Erythroblast (primary cell): ENCODE results near the gene MCF2L2.
"Not testable (repeated sequence)": the region's sequence is repeated elsewhere in the genome, so short reads cannot be mapped to it uniquely, and the experiment has no call there.

Source experiments
- DNase-seq, 2 experiments: peaks; one replicate each; lab custom pipeline; 2025; lab: John Stamatoyannopoulos, UW
- GATA1 ChIP-seq: IDR thresholded peaks from 2 replicates; pipeline ENCODE4 v1.6.1; 2011; ENCODE audit warnings: low read depth, mild to moderate bottlenecking, control low read depth, low read length, moderate library complexity
- POLR2A ChIP-seq: IDR thresholded peaks from 2 replicates; pipeline ENCODE4 v1.6.1; 2011; ENCODE audit warnings: mild to moderate bottlenecking, low read length

The MCF2L2 gene

DNA sequence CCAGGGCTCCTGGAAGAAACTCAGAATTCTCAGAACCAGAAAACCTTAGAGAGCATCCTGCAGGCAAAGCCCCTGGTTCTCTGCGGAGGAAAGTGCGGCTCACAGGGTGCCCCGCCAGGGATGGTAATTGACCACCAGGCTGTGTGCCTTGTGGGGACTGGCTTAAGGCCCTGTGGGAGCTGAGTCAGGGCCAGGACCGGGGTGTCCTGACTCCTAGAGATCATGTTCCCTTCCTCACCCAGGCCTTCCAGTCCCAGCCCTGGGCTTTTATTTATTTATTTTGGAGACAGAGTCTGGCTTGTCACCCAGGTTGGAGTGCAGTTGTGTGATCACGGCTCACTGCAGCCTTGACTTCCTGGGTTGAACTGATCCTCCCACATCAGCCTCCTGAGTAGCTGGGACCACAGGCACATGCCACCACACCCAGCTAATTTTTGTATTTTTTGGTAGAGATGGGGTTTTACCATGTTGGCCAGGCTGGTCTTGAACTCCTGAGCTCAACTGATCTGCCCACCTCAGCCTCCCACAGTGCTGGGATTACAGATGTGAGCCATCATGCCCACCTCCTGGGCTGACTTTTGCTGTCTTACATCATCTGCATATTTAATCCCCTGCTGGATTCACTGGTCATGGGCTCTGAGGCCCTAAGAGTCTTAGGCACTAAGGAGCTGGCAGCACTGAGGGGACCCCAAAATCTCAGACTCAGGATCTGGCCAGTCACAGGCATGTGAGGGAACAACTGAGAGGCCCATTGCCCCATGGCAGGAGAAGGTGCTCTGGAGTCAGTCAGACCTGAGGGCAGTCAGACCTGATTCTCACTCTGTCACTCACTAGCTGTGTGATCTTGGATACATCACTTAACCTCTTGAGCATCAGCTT lies 245.4 kb downstream of the MCF2L2 start:
- DNase-seq: no peak
- TF ChIP-seq GATA1: no peak
- TF ChIP-seq POLR2A: no peak

DNA sequence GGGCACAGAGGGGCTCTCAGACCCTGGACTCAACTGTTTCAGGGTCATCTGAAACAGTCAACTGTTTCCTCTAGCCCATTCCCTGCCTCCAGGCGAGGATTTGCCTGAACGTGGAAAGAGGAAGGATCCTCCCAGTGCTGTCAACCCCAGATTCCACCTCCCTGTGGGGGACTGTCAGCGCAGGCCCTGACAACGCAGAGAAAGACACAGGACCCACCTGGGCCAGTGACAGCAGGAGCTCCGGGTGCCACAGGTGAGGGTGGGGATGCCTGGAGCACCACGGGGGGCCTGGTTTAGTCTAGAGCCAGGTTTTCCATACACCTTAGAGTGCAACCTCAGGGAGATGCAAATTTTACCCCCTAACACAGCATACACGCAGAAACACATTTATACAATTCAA lies 246.3 kb downstream of the MCF2L2 start:
- no peak for DNase-seq
- TF ChIP-seq GATA1 (no peak), POLR2A (no peak)

DNA sequence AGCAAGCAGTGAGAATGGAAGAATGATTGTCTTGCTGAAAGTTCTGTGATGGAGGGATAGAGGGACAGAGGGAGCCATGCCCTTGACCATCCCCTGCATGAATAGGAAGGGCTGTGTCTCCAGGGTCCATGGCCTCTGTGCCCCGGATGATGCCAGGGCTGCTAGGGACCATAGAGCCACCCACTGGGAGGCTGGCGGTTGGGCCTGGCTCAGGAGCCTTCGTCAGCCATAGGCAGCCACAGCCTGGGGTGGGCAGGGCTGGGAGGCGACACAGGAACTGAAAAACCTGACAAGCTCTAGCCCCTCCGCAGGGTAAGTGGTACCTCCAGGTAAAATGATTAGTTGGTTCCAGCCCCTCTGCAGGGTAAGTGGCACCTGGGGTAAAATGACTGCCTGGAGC lies 246.8 kb downstream of the MCF2L2 start:
- no peak for DNase-seq
- TF ChIP-seq POLR2A (no peak), GATA1 (no peak)

DNA sequence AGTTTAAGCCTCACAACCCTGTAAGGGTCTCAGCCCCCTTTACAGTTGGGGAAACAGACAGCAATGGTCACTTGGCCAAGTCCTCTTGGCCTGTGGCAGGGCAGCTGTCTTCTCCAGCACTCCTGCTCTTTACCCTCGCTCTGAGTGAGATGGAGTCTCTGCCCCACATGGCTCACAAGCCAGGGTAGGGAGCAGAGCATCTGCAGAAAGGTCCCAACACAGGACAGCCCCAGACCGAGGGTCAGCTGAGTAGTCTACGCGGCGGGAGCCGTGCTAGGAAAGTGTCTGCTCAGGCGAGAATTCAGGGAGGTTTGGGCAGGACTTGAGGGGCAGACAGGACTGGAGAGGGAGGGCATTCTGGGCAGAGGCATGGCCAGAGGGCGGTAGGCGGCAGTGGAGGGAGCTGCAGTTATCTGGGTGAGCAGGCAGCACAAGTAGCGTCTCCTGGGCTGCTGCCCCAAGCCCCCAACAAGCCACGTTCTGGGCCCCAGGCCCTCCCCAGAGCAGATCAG lies 247.6 kb downstream of the MCF2L2 start:
- no peak for DNase-seq
- TF ChIP-seq POLR2A (no peak), GATA1 (no peak)

DNA sequence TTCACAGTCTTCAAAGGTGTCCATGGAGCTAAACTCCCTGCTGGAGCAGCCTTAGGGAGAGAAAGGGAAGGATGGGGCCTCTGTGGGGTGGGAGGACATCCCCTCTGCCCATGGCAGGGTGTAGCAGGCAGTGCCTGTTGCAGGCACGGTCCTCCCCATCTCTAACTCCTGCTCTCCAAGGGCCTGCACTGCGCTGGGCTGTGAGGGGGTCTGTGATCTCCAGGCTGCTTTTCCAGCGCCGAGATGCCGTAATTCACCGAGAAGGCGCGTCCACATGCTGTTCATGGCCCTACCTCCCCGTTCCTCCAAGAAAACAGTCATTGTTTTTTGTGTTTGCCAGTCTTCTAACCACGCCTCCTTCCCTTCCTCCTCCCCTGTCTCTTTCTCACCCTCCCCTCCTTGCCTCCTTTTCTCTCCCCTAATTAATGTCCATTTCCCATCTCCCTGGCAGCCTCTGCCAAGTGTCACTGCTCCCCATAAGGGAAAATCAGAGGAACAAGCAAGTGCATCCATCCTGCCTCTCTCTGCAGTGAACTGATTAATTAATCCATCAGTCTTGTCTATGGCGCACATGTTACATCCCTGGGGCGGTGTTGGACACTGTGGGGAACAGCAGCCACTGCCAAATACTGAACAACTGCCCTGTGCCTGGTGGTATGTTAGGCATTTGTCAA lies 248.2 kb downstream of the MCF2L2 start:
- no peak for DNase-seq
- no peak for TF ChIP-seq POLR2A
- no peak for TF ChIP-seq GATA1

DNA sequence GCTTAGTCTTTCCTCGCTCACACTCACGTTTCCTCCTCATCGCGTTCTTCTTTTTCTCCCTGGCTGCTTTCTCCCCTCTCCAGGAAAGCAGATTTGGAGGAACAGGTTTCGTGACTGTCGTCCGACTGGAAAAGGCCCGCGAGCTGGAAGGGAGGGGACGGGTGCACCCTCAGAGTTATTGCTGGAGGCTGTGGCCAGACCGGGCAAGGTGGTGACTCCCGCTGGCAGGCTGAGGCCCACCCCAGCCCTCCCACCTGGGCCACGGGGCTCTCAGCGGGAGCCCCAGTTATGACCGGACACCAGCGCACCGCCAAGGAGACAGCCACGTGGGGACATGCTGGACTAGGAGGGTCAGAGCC lies 248.9 kb downstream of the MCF2L2 start:
- not testable (repeated sequence) for DNase-seq

DNA sequence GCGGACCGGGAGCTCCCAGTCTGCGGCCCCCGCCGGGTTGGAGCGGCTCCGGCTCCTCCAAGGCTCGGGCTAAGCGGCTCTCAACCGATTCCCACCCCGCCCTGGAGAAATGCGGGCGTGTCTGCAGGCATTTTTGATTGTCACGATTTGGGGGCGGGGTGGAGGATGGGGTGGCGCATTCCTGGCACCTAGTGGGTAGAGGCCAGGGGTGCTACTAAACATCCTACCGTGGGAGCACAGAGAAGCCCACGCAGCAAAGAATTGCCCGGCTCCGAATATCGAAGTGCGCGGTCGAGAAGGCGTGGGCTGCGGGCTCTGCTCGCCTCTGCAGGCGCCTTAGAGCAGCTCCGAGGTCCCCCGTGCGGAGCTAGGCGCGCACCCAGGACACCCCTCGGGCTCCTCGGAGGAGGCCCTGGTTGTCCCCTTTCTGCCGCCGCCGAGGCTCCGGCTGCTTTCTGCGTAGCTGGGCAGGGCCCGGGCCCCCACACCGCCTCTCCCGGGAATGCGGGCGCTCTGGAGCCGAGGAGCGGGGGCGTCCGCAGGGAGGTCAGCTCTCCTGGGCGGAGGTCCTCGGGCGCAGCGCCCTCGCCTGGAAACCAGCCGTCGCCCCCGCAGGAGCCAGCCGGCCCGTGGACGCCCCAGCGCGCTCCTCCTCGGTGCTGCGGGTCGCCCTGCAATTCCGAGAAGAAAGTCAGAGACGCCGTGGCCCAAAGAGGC lies 249.4 kb downstream of the MCF2L2 start:
- peak; percentile 72 to 74 for DNase-seq
- no peak for TF ChIP-seq GATA1
- no peak for TF ChIP-seq POLR2A

DNA sequence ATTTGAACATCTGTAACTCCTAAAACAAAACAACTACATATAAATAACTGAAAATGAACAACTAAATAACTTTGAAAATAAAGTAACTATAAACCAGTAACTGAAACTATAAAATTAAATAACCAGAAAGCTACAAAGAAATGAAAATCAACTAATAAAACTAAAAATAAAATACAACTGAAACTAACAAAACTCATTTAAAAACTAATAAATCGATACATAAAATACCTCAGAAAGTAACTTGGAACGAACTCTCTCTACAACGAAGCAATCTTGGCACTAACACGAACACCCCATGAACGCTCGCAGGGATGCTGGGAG lies 249.9 kb downstream of the MCF2L2 start:
- TF ChIP-seq GATA1 (no peak), POLR2A (no peak)
- DNase-seq: no peak

DNA sequence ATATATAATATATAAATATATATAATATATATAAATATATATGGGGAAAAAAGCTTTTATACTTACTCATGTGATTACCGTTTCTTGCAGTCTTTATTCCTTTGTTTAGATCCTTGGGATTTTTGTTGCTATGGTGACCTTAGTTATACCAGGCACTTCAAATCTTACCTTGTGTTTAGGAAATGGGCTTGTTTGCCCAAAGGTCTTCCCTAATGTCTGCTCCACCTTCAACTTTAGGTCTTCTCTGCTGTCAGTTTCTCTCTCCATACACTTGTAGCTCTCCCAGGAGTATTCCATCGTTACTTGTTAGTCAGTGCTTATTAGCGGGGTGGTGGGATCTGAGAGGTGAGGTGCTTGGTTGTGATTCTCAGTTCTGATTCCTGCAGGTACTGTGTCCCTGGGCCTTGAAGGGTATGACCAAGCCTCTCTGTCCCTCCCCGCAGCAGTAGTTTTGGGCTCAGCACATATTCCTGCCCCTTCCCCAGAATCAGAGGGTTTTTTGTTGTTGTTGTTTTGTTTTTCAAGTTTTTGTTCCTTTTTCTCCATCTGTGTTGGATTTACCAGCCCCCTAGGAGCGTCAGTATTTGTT lies 256.3 kb downstream of the MCF2L2 start:
- no peak for DNase-seq
- TF ChIP-seq POLR2A (no peak), GATA1 (no peak)

DNA sequence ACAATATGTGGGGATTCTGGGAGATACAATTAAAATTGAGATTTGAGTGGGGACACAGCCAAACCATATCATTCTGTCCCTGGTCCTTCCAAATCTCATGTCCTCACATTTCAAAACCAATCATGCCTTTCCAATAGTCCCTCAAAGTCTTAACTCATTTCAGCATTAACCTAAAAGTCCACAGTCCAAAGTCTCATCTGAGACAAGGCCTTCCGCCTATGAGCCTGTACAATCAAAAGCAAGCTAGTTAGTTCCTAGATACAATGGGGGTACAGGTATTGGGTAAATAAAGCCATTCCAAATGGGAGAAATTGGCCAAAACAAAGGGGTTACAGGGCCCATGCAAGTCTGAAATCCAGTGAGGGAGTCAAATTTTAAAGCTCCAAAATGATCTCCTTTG lies 260.4 kb downstream of the MCF2L2 start:
- DNase-seq: not testable (repeated sequence)

DNA sequence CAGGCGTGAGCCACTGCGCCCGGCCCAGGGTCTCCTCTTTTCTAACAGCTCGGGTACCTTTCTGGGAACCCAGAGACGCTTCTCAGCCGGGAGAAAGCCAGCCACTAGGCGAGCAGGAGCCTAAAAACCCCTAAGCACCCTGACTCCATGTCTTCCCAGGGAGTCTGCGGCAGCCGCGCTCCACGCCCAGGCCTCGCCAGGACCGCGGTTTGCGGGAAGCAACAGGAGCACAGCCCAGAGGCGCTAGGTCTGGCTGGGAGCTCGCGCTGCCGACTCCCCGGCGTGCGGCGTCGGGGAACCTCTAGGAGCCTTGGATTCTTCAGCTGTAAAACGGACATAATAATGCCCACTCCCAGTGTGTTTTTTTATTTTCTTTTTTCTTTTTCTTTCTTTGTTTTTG lies 264.9 kb downstream of the MCF2L2 start:
- no peak for TF ChIP-seq POLR2A
- no peak for DNase-seq

DNA sequence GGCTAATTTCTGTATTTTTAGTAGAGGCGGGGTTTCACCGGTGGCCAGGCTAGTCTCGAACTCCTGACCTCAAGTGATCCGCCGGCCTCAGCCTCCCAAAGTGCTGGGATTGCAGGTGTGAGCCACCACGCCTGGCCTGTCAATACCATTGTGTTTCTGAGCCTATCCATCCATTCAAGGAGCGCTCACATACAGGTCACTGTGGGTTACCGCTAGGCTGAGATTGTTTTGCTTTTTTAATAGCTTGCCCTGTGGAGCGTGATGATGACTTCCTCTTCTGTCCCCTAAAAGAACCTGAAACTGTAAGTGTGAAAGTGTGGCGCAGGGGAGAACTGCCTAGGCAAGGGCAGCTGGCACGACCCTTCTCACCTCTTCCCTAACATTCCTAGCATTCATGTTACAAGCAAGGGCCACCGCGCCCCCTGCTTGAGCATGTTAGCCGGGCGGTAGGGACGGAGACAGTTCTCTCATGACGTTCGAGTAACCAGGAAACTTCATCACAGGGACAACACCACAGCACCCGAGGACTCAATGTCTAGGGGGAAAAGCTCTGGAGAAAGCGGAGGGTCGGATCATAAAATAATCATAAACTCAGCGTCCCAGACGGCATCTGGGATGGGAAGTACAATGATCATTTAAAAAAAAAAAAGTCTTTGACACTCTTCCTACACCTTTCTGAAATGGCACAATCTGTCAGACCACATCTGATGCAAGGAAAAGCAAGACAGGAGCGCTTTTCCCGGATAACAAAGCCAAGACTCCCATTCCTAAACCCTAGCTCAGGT lies 266.7 kb downstream of the MCF2L2 start:
- peak in 1 of 2 experiments; percentile 43 for DNase-seq
- TF ChIP-seq GATA1 (no peak), POLR2A (no peak)

DNA sequence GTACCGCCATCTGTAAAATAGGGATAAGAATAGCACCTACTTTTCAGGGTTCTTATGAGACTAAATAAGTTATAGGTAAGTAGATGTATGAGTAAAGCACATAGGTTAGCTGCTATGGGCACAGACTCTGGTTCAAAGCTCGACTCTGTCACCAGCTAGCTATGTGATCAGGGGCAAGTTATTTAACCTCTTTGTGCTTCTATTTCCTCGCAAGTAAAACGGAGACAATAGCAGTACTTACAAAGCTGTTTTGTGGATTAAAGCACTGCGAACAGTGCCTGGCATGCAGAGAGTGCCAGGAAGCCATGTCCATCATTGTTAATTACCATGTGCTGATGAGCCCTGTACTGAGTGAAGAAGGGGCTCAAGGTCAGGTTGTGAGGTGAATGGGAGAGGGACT lies 267.8 kb downstream of the MCF2L2 start:
- DNase-seq: no peak
- TF ChIP-seq POLR2A: no peak
- TF ChIP-seq GATA1: no peak
